Brain microvascular endothelial cell (primary cell): ENCODE results near the gene MON2.

ENCODE experiments used
- DNase-seq: peaks from one replicate; pipeline ENCODE4 v3.0.0-alpha.2; 2020
- H3K27ac ChIP-seq: fragments of 250-450 bp; sonication (Bioruptor Pico); 2 replicates; pipeline ENCODE4 v1.5.1; 2020; ENCODE audit warnings: mild to moderate bottlenecking, moderate library complexity
- H3K27me3 ChIP-seq: fragments of 250-450 bp; sonication (Bioruptor Pico); replicated peaks from 2 replicates; pipeline ENCODE4 v1.5.1; 2020; ENCODE audit warnings: mild to moderate bottlenecking
- H3K36me3 ChIP-seq: fragments of 250-450 bp; sonication (Bioruptor Pico); replicated peaks from 2 replicates; pipeline ENCODE4 v1.5.1; 2020; ENCODE audit warnings: mild to moderate bottlenecking
- H3K4me3 ChIP-seq: 2 replicates; pipeline ENCODE4 v1.5.1; 2011; ENCODE audit warnings: low read depth, mild to moderate bottlenecking, control low read depth, low read length, moderate library complexity
- in situ Hi-C: cut with HindIII; loops from 2 replicates; pipeline ENCODE4 v1.10.0; 2017; ENCODE audit warnings: low sequenced_read_pairs, low pct_ligation_motif_present
- TF ChIP-seq, protein P1 (sequence below): IDR thresholded peaks from 2 replicates; pipeline ENCODE4 v1.5.1; 2011; ENCODE audit warnings: low read depth, mild to moderate bottlenecking, moderate library complexity, low read length, control low read depth, inconsistent platforms; ENCODE audit errors: missing control alignments

MON2 gene

DNA sequence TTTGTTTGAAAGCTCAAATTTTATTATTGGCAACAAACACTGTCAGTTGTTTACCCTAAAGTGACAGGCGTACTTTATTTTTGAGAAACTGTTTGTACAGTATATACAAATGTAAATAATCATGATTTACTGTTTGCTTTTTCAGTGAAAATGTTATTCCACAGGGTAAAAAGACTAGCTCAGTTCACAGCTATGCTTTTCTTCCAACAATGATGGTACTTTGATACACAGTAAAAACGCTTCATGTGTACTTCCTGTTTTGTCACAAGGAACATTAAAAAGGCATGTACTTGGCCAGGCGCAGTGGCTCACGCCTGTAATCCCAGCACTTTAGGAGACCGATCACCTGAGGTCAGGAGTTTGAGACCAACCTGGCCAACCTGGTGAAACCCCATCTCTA lies 53.7 kb downstream of the MON2 start:
- in situ Hi-C loops: no loop called here
- DNase-seq: no peak
- Histone ChIP-seq H3K4me3 (no peak overlapping the region), H3K27ac (no peak overlapping the region), H3K36me3 (no peaks in the 10 kb centered on the region), H3K27me3 (no peaks in the 10 kb centered on the region)
- TF ChIP-seq, protein P1, sequence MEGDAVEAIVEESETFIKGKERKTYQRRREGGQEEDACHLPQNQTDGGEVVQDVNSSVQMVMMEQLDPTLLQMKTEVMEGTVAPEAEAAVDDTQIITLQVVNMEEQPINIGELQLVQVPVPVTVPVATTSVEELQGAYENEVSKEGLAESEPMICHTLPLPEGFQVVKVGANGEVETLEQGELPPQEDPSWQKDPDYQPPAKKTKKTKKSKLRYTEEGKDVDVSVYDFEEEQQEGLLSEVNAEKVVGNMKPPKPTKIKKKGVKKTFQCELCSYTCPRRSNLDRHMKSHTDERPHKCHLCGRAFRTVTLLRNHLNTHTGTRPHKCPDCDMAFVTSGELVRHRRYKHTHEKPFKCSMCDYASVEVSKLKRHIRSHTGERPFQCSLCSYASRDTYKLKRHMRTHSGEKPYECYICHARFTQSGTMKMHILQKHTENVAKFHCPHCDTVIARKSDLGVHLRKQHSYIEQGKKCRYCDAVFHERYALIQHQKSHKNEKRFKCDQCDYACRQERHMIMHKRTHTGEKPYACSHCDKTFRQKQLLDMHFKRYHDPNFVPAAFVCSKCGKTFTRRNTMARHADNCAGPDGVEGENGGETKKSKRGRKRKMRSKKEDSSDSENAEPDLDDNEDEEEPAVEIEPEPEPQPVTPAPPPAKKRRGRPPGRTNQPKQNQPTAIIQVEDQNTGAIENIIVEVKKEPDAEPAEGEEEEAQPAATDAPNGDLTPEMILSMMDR: no peak

- in situ Hi-C loops: no loop called here
- Histone ChIP-seq H3K27ac (no peak overlapping the region), H3K4me3 (no peak overlapping the region), H3K36me3 (no peaks in the 10 kb centered on the region), H3K27me3 (no peaks in the 10 kb centered on the region)
- no peak for DNase-seq
- TF ChIP-seq, protein P1: no peak
Observed at GRCh38 chr12:62522984-62523383, 56.4 kb downstream of the MON2 start.

DNA sequence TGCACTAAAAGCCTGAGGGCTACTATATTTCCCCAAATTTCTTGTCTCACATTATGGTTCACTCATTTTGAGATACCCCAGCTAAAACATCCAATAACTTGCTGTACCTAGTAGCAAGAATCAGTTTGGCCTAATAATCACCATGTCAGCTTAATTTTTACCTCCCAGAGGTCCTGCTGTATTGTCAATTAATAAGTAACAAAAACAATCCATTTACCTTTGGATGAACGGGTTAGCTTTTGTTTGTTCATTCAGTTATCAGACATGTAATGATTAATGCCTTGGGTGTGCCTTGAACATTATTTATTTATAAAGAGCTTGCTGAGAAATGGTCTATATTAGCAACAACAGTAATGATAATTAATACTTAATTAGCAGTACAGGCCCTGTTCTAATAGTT lies 57.0 kb downstream of the MON2 start:
- in situ Hi-C loops: no loop called here
- no peaks in the 10 kb centered on the region for H3K27me3 ChIP-seq
- no peak overlapping the region for H3K4me3 ChIP-seq
- TF ChIP-seq, protein P1: no peak
- H3K27ac ChIP-seq: no peak overlapping the region
- no peaks in the 10 kb centered on the region for H3K36me3 ChIP-seq
- no peak for DNase-seq

GRCh38 chr12:62525271-62525670 lies 58.6 kb downstream of the MON2 start:
- TF ChIP-seq, protein P1: no peak
- DNase-seq: no peak
- no peaks in the 10 kb centered on the region for H3K27me3 ChIP-seq
- H3K4me3 ChIP-seq: no peak overlapping the region
- no peak overlapping the region for H3K27ac ChIP-seq
- H3K36me3 ChIP-seq: no peaks in the 10 kb centered on the region
- in situ Hi-C loops: no loop called here

DNA sequence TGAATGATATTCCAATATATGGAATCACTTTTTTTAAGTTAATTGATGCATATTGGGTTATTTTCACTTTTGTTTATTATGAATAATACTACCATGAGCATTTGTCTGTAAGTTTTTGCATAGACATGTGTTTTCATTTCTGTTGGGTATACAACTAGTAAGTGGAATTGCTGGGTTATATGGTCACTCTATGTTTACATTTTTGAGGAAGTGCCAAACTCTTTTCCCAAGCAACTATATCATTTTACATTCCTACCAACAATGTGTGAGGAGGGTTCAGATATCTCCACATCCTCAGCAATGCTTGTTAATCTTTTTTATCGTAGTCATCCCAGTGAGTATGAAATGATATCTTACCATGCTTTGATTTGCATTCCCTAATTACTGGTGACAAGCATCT lies 64.0 kb downstream of the MON2 start:
- Histone ChIP-seq H3K27ac (no peak overlapping the region), H3K36me3 (peaks cover 6% of the 10 kb centered on the region), H3K4me3 (no peak overlapping the region), H3K27me3 (no peaks in the 10 kb centered on the region)
- TF ChIP-seq, protein P1: no peak
- in situ Hi-C loops: no loop called here
- DNase-seq: peak; percentile 45

DNA sequence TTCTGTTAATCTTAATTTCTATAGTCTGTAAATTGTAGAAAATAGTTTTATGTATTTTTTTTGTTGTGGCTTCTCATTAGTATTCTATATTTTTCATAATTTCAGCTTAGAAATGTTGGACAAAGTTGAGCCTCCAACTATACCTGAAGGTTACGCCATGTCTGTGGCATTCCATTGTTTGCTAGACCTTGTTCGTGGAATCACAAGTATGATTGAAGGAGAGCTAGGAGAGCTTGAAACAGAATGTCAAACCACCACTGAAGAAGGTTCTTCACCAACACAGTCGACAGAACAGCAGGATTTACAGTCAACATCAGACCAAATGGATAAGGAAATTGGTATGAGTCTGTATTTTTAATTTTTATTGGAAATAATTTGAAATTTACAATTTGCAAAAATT lies 65.7 kb downstream of the MON2 start:
- Histone ChIP-seq H3K27ac (no peak overlapping the region), H3K36me3 (peaks cover 6% of the 10 kb centered on the region), H3K27me3 (no peaks in the 10 kb centered on the region), H3K4me3 (no peak overlapping the region)
- DNase-seq: no peak
- TF ChIP-seq, protein P1: no peak
- in situ Hi-C loops: no loop called here
